ENCODE results near the gene CNTNAP1.

CNTNAP1 gene

DNA sequence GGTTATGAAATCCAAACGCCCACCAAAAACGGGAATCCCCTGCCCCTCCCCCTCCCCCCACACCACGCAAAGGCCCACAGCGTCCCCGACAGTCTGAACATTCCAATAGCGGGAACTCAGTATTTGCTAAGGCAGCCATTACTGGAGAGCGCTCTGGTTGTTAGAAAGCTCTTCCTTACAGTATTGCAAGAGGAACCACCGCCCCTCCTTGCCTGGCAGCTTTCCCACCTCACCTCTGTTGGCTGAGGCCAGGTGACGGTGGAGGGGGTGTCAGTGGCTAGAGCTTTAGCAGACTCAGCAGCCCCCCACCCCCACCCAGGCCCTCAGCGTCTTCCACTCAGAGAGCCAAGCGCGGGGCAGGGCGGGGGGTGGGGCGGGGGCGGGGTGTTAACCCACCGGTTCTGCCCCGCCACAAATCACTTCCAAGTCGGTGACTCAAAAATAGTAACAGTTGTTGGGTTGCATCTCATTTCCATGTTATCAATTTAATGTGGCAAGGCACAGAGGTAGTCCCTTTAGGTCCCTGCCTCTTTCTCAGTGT lies 3.3 kb upstream of the CNTNAP1 start:
- Histone ChIP-seq H3K36me3 (ENCODE audit: control insufficient read depth in 2 of 2, insufficient read depth in 2 of 2, low read length in 2 of 2) (no peaks in the 10 kb centered on the region), H3K9ac (ENCODE audit: low read length in 2 of 2) (peak overlapping the region; percentile 64 to 78), H3K9me3 (ENCODE audit: control insufficient read depth in 2 of 2, low read length in 2 of 2) (no peaks in the 10 kb centered on the region), H3K27ac (ENCODE audit: low read length) (peak overlapping the region; percentile 95), H3K4me3 (ENCODE audit: low read length in 2 of 2) (peak overlapping the region; percentile 64 to 76), H3K4me1 (ENCODE audit: control insufficient read depth, insufficient read depth, low read length) (peaks cover 72% of the 10 kb centered on the region), H3K27me3 (ENCODE audit: control insufficient read depth in 1 of 2, insufficient read depth in 2 of 2, low read length in 2 of 2) (no peaks in the 10 kb centered on the region)

DNA sequence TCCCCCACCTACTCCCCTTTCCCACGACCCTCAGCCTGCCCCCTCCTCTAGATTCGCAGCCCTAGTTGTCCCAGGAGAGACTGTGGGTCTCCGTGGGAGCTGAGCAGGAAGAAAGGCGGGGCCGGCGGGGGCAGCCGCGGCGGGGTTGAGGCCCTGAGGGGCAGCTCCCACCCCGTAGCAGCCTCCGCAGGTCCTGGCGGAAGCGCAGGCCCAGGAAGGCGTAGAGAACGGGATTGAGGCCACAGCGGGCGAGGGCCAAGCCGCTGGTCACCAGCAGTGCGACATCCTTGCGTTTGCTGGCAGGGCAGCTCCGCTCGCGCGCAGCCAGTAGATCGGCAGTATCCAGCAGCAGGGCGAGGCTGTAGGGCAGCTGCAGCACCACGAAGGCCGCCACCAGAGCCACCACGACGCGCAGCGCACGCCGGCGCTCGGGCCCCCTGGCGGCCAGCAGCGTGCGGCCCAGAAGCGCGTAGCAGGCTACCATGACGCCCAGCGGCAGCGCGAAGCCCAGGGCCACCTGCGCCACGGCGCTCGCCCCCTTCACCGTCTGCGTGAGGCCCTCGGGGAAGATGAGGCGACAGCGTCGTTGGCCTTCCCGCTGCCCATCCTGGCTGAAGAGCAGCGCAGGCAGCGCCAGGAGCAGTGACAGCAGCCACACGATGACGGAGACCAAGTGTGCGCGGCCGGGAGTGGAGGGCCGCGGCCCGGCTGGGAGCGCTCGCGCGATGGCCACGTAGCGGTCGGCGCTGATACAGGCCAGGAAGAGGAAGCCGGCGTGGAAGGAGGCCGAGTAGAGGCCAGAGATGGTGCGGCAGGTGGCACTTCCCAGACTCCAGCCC lies 2.6 kb upstream of the CNTNAP1 start:
- Histone ChIP-seq H3K4me1 (ENCODE audit: control insufficient read depth, insufficient read depth, low read length) (peaks cover 70% of the 10 kb centered on the region), H3K27me3 (ENCODE audit: control insufficient read depth in 1 of 2, insufficient read depth in 2 of 2, low read length in 2 of 2) (no peaks in the 10 kb centered on the region), H3K4me3 (ENCODE audit: low read length in 2 of 2) (peak overlapping the region; percentile 54 to 76), H3K9me3 (ENCODE audit: control insufficient read depth in 2 of 2, low read length in 2 of 2) (no peaks in the 10 kb centered on the region), H3K9ac (ENCODE audit: low read length in 2 of 2) (peak overlapping the region; percentile 64 to 78), H3K36me3 (ENCODE audit: control insufficient read depth in 2 of 2, insufficient read depth in 2 of 2, low read length in 2 of 2) (no peaks in the 10 kb centered on the region), H3K27ac (ENCODE audit: low read length) (peak overlapping the region; percentile 95)

DNA sequence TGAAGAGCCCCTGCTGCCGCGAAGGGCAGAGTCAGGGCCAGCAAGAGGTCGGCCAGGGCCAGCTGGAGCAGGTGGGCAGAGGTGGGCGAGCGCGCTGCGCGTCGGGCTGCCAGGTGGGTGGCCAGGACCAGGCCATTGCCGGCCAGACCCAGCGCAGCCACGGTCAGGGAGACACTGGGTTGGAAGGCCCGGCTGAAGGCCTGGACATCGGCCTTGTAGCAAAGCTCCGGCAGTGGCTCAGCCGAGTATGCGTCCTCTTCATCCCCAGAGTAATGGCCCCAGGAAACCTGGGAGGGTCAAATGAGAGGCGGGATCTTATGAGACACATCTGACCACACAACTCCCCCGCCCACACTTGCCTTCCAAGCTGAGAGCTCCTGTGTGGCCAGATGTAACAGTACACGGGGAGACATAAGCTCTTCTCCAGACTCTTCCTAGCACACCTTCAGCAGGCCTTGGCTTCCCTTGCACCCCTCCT lies 2.0 kb upstream of the CNTNAP1 start:
- Histone ChIP-seq H3K27ac (ENCODE audit: low read length) (peak overlapping the region; percentile 95), H3K9me3 (ENCODE audit: control insufficient read depth in 2 of 2, low read length in 2 of 2) (no peaks in the 10 kb centered on the region), H3K9ac (ENCODE audit: low read length in 2 of 2) (peak overlapping the region; percentile 62 to 78), H3K36me3 (ENCODE audit: control insufficient read depth in 2 of 2, insufficient read depth in 2 of 2, low read length in 2 of 2) (peaks cover under 1% of the 10 kb centered on the region in 2 donors), H3K4me1 (ENCODE audit: control insufficient read depth, insufficient read depth, low read length) (peaks cover 64% of the 10 kb centered on the region), H3K4me3 (ENCODE audit: low read length in 2 of 2) (peak overlapping the region; percentile 13 to 76), H3K27me3 (ENCODE audit: control insufficient read depth in 1 of 2, insufficient read depth in 2 of 2, low read length in 2 of 2) (no peaks in the 10 kb centered on the region)

DNA sequence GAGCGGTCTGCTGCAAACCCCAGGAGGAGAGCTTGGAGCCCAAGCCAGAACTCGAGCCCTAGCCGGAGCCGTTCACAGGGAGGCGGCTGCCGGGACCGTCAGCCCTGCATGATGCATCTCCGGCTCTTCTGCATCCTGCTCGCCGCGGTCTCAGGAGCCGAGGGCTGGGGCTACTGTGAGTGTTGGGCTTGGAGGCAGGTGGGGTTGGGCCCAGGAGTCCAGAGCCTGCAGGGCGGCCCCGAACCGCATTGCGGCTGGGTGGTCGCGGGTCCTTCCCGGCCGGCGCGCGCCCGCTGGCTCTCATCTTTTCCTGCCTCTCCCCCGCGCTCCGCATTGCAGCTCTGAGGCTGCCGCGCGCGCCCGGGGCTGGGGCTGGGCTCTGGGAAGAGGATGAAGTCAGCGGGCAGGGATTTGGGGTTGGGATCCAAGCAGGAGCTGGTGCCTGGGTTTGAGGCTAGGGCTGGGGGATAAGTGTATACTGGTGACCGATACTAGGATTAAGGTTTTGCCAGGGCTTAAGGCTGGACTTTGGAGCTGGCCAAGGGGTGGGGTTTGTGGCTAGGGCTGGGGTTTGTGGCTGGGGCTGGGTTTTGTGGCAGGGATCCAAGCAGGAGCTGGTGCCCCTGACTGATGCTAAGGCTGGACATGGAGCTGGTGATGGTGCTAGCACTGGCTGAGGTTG lies 532 bp downstream of the CNTNAP1 start:
- no peaks in the 10 kb centered on the region for H3K9me3 ChIP-seq (ENCODE audit: control insufficient read depth in 2 of 2, low read length in 2 of 2)
- peaks cover 52% of the 10 kb centered on the region for H3K4me1 ChIP-seq (ENCODE audit: control insufficient read depth, insufficient read depth, low read length)
- H3K27ac ChIP-seq (ENCODE audit: low read length) = peak overlapping the region; percentile 79
- H3K27me3 ChIP-seq (ENCODE audit: control insufficient read depth in 1 of 2, insufficient read depth in 2 of 2, low read length in 2 of 2) = no peaks in the 10 kb centered on the region
- peaks cover 7 to 12% of the 10 kb centered on the region in 2 donors for H3K36me3 ChIP-seq (ENCODE audit: control insufficient read depth in 2 of 2, insufficient read depth in 2 of 2, low read length in 2 of 2)
- H3K9ac ChIP-seq (ENCODE audit: low read length in 2 of 2) = peak overlapping the region; percentile 50 to 62
- peak overlapping the region; percentile 72 to 77 for H3K4me3 ChIP-seq (ENCODE audit: low read length in 2 of 2)

DNA sequence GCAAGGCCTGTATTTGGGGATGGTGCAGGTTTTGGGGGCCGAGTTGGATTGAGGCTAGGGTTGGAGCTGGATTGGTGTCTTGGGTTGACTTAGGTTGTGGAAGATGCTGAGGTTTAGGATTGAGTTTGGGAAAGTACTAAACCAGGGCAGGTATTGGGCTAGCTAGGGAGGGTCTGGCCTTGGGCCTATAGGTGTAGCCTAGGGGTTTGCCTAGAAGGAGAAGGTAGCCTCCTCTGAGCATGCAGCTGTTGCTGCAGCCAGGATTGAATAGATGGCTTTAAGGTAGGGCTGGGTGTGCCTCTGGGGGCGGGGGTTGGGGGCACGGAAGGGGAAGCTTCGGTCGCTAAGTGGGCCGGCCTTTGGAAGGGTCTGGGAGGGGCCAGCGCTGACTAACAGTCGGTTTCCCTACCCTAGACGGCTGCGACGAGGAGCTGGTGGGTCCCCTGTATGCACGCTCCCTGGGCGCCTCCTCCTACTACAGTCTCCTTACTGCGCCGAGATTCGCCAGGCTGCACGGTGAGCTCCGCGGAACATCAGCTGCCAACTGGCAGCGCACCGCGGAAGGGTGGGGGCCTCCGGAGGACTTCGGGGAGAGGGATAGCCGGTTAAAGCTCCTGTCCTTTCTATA lies 1.2 kb downstream of the CNTNAP1 start:
- Histone ChIP-seq H3K36me3 (ENCODE audit: control insufficient read depth in 2 of 2, insufficient read depth in 2 of 2, low read length in 2 of 2) (peaks cover 7 to 16% of the 10 kb centered on the region in 2 donors), H3K27me3 (ENCODE audit: control insufficient read depth in 1 of 2, insufficient read depth in 2 of 2, low read length in 2 of 2) (no peaks in the 10 kb centered on the region), H3K27ac (ENCODE audit: low read length) (peak overlapping the region; percentile 79), H3K9ac (ENCODE audit: low read length in 2 of 2) (peak overlapping the region; percentile 50 to 75), H3K4me1 (ENCODE audit: control insufficient read depth, insufficient read depth, low read length) (peaks cover 49% of the 10 kb centered on the region), H3K4me3 (ENCODE audit: low read length in 2 of 2) (peak overlapping the region; percentile 72 to 77), H3K9me3 (ENCODE audit: control insufficient read depth in 2 of 2, low read length in 2 of 2) (no peaks in the 10 kb centered on the region)

DNA sequence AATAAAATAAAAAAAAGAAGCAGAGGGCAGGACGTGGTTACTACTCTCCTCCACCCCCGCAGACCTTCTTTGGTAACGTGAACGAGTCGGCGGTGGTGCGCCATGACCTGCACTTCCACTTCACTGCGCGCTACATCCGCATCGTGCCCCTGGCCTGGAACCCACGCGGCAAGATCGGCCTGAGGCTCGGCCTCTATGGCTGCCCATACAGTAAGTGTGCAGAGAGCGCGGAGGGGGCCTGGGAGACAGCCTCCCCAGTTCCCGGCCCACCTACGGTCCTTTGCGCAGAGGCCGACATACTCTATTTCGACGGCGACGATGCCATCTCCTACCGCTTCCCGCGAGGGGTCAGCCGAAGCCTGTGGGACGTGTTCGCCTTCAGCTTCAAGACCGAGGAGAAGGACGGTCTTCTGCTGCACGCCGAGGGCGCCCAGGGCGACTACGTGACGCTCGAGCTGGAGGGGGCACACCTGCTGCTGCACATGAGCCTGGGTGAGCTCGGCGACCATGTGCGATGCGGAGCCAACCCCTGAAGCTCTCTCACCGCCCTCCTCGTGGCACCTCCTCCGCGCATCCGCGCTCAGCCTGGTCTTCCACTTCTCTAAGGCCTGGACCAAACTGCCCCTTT lies 2.7 kb downstream of the CNTNAP1 start:
- Histone ChIP-seq H3K36me3 (ENCODE audit: control insufficient read depth in 2 of 2, insufficient read depth in 2 of 2, low read length in 2 of 2) (peaks cover 14 to 24% of the 10 kb centered on the region in 2 donors), H3K4me1 (ENCODE audit: control insufficient read depth, insufficient read depth, low read length) (peaks cover 37% of the 10 kb centered on the region), H3K9ac (ENCODE audit: low read length in 2 of 2) (no peak overlapping the region), H3K9me3 (ENCODE audit: control insufficient read depth in 2 of 2, low read length in 2 of 2) (no peaks in the 10 kb centered on the region), H3K27me3 (ENCODE audit: control insufficient read depth in 1 of 2, insufficient read depth in 2 of 2, low read length in 2 of 2) (no peaks in the 10 kb centered on the region), H3K27ac (ENCODE audit: low read length) (peak overlapping the region; percentile 79), H3K4me3 (ENCODE audit: low read length in 2 of 2) (no peak overlapping the region)

DNA sequence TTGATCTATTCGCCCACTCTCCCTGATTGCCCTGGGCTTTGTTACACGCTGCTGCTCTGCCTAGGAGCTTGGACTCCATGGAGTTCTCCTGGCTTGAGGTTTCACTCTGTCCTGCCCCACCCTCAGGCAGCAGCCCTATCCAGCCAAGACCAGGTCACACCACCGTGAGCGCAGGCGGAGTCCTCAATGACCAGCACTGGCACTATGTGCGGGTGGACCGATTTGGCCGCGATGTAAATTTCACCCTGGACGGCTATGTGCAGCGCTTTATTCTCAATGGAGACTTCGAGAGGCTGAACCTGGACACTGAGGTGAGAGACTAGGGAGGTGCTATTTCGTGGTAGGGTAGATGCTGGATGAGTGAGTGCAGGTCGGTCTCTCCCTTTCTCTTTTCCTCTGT lies 3.5 kb downstream of the CNTNAP1 start:
- no peak overlapping the region for H3K9ac ChIP-seq (ENCODE audit: low read length in 2 of 2)
- no peaks in the 10 kb centered on the region for H3K27me3 ChIP-seq (ENCODE audit: control insufficient read depth in 1 of 2, insufficient read depth in 2 of 2, low read length in 2 of 2)
- H3K4me1 ChIP-seq (ENCODE audit: control insufficient read depth, insufficient read depth, low read length) = peaks cover 31% of the 10 kb centered on the region
- H3K27ac ChIP-seq (ENCODE audit: low read length) = no peak overlapping the region
- H3K36me3 ChIP-seq (ENCODE audit: control insufficient read depth in 2 of 2, insufficient read depth in 2 of 2, low read length in 2 of 2) = peaks cover 19 to 29% of the 10 kb centered on the region in 2 donors
- no peak overlapping the region for H3K4me3 ChIP-seq (ENCODE audit: low read length in 2 of 2)
- H3K9me3 ChIP-seq (ENCODE audit: control insufficient read depth in 2 of 2, low read length in 2 of 2) = no peaks in the 10 kb centered on the region

DNA sequence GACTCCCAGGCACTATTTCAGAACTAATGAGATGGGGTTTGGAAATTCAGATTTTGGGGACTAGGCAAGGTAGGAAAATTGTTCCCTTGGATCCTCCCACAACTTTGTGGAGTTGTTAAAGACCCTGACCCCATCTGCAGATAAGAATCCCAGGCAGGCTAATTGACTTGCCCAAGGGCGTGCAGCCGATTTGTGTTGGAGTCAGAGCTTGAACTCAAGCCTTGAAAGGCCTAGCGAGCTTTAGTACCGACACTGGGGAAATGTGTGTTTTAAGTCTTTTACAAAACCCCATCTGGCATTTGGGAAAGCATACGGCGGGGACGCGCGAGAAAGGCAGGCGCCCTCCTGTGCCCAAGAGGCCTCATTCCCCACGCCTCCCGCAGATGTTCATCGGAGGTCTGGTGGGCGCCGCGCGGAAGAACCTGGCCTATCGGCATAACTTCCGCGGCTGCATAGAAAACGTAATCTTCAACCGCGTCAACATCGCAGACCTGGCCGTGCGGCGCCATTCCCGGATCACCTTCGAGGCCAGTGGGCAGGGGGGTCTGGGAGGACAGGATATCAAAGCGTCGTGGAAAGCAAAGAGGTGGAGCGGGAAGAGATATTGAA lies 4.3 kb downstream of the CNTNAP1 start:
- peaks cover 19 to 30% of the 10 kb centered on the region in 2 donors for H3K36me3 ChIP-seq (ENCODE audit: control insufficient read depth in 2 of 2, insufficient read depth in 2 of 2, low read length in 2 of 2)
- H3K27me3 ChIP-seq (ENCODE audit: control insufficient read depth in 1 of 2, insufficient read depth in 2 of 2, low read length in 2 of 2) = no peaks in the 10 kb centered on the region
- no peak overlapping the region for H3K27ac ChIP-seq (ENCODE audit: low read length)

DNA sequence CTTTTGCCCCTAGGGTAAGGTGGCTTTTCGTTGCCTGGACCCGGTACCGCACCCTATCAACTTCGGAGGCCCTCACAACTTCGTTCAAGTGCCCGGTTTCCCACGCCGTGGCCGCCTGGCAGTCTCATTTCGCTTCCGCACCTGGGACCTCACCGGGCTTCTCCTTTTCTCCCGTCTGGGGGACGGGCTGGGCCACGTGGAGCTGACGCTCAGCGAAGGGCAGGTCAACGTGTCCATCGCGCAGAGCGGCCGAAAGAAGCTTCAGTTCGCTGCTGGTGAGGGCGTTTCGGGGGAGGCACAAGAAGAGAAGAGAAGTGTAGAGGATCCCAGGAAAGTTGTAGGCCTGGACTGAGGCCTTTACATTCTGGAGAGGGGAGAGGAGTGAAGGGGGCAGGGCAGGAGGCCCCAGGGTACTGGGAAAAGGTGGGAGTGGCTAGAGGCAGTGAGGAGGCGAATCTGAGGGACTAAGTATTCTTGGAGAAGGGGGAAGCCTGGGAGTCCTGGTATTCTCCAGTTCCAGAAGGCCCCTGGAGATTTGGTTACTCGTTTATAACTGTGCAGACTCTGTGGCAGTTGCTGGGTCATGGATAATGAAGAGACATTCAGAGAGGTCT lies 5.5 kb downstream of the CNTNAP1 start:
- H3K27ac ChIP-seq (ENCODE audit: low read length) = no peak overlapping the region
- H3K4me3 ChIP-seq (ENCODE audit: low read length in 2 of 2) = no peak overlapping the region
- no peaks in the 10 kb centered on the region for H3K27me3 ChIP-seq (ENCODE audit: control insufficient read depth in 1 of 2, insufficient read depth in 2 of 2, low read length in 2 of 2)
- H3K4me1 ChIP-seq (ENCODE audit: control insufficient read depth, insufficient read depth, low read length) = peaks cover 19% of the 10 kb centered on the region
- H3K36me3 ChIP-seq (ENCODE audit: control insufficient read depth in 2 of 2, insufficient read depth in 2 of 2, low read length in 2 of 2) = peaks cover 26 to 41% of the 10 kb centered on the region in 2 donors
- no peaks in the 10 kb centered on the region for H3K9me3 ChIP-seq (ENCODE audit: control insufficient read depth in 2 of 2, low read length in 2 of 2)
- H3K9ac ChIP-seq (ENCODE audit: low read length in 2 of 2) = no peak overlapping the region

More for the DNA sequence above, 4.3 kb downstream of the CNTNAP1 start:
- Histone ChIP-seq H3K9me3 (ENCODE audit: control insufficient read depth in 2 of 2, low read length in 2 of 2) (no peaks in the 10 kb centered on the region), H3K4me3 (ENCODE audit: low read length in 2 of 2) (no peak overlapping the region), H3K4me1 (ENCODE audit: control insufficient read depth, insufficient read depth, low read length) (peaks cover 29% of the 10 kb centered on the region), H3K9ac (ENCODE audit: low read length in 2 of 2) (no peak overlapping the region)

Data from stomach smooth muscle (tissue), 2 donors.